Vagina (tissue), 2 donors: ENCODE measurements around the gene NEDD9. TPM values are rescaled to one million over a fixed set of nuclear protein-coding genes. Genes with fewer than 3 reads are reported as not detected.
A peak's percentile ranks its signal among the peaks of the same experiment; 100 is the strongest.

Experiments used
- DNase-seq, 2 donors: peaks; one replicate each; pipeline ENCODE4 v3.0.0-alpha.2; 2017; ENCODE audit errors: extremely low spot score in 2 of 2
- H3K27ac ChIP-seq: fragments of 200-600 bp; sonication (generic); one replicate; pipeline ENCODE4 v1.5.1; 2019
- H3K27me3 ChIP-seq: fragments of 200-600 bp; sonication (generic); one replicate; pipeline ENCODE4 v1.5.1; 2019
- H3K36me3 ChIP-seq, 2 donors: fragments of 200-600 bp; sonication (generic); one replicate each; pipeline ENCODE4 v1.5.1; 2017 to 2019
- H3K4me1 ChIP-seq: fragments of 200-600 bp; sonication (generic); one replicate; pipeline ENCODE4 v1.5.1; 2019
- H3K4me3 ChIP-seq, 2 donors: fragments of 200-600 bp; sonication (generic); 1 replicate in 1 of 2; 2 replicates in 1 of 2; pipeline ENCODE4 v1.5.1; 2016 to 2019
- H3K9me3 ChIP-seq: fragments of 200-600 bp; sonication (generic); one replicate; pipeline ENCODE4 v1.5.1; 2019
- POLR2A ChIP-seq, 2 donors: fragments of 450-650 bp; IDR thresholded peaks; one replicate each; pipeline ENCODE4 v1.6.1; 2017; ENCODE audit warnings: antibody characterized with exemption in 2 of 2, mild to moderate bottlenecking in 2 of 2, moderate library complexity in 2 of 2
- POLR2AphosphoS5 ChIP-seq, 2 donors: sonication (generic); formaldehyde crosslinking; IDR thresholded peaks; one replicate each; pipeline ENCODE4 v1.9.0; 2017; ENCODE audit warnings: antibody characterized with exemption in 2 of 2, mild to moderate bottlenecking in 2 of 2, low read depth in 1 of 2; ENCODE audit not compliant: insufficient read depth in 1 of 2
- intact Hi-C: fragments of 100-400 bp; cut with DNase I; formaldehyde crosslinking; loops from one replicate; pipeline ENCODE4 v1.15.1; 2023
- total RNA-seq: library from RNA; depleted of rRNA; stranded (reverse); fragments of >200 nt; gene quantifications from one replicate; pipeline ENCODE4 v1.2.3, GENCODE V29; 2016
- TF ChIP-seq, protein P1 (sequence below), 3 experiments: fragments of 450-650 bp in 2 of 3; fragments of 200-600 bp in 1 of 3; sonication (generic) in 1 of 3; IDR thresholded peaks; one replicate each; pipeline ENCODE4 v1.5.1; 2017 to 2019; ENCODE audit warnings: antibody characterized with exemption in 3 of 3, mild to moderate bottlenecking in 2 of 3, moderate library complexity in 2 of 3

The NEDD9 gene
- total RNA-seq, 1 donor from 2014 or later, result 45.4 TPM

DNA sequence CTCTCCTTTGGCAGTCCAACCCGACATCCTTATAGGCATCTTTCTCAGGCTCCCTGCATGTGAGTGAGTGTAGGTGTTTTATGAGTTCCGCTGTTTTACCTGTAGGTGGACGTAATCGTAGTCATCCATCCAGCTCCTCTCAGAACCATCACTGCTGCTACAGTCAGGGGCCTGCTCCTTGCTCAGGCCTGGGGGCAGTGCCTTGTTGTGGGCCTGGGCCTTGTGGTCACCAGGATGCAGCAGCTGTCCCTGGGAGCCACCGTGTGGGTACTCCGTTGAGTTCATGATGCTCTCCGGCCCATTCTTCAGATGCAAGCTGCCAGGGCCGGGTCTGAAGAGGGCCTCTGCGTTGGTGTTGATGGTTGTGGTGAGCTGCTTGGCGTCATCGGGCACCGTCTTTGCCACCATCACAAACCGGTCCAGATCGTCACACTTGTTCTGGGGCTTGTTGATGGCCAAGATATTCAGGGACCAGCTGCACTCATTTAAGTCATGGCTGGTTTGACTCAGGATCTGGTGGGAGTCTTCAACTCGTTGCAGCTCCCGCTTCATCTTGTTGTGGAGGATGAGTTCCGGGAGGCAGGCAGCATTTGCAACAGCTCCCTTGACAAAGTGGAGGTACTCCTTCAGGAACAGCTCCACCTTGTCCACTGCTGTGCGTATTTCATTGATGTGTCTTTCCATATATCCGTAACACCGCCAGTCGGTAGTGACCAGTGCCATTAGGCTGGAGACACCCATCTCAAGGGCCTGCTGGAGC lies 42.4 kb downstream of the NEDD9 start:
- H3K4me3 ChIP-seq, result no peak overlapping the region
- no peaks in the 10 kb centered on the region for H3K9me3 ChIP-seq
- H3K4me1 ChIP-seq, result no peaks in the 10 kb centered on the region
- no peak overlapping the region for H3K27ac ChIP-seq
- peaks cover 0 to 47% of the 10 kb centered on the region in 2 donors for H3K36me3 ChIP-seq
- DNase-seq, result no peak
- intact Hi-C loops, result no loop called here
- no peaks in the 10 kb centered on the region for H3K27me3 ChIP-seq
- TF ChIP-seq POLR2A (IDR thresholded peaks at IDR 0.05) (no peak), POLR2AphosphoS5 (IDR thresholded peaks at IDR 0.05; ENCODE audit: insufficient read depth in 1 of 2, low read depth in 1 of 2) (no peak)
- TF ChIP-seq, protein P1, sequence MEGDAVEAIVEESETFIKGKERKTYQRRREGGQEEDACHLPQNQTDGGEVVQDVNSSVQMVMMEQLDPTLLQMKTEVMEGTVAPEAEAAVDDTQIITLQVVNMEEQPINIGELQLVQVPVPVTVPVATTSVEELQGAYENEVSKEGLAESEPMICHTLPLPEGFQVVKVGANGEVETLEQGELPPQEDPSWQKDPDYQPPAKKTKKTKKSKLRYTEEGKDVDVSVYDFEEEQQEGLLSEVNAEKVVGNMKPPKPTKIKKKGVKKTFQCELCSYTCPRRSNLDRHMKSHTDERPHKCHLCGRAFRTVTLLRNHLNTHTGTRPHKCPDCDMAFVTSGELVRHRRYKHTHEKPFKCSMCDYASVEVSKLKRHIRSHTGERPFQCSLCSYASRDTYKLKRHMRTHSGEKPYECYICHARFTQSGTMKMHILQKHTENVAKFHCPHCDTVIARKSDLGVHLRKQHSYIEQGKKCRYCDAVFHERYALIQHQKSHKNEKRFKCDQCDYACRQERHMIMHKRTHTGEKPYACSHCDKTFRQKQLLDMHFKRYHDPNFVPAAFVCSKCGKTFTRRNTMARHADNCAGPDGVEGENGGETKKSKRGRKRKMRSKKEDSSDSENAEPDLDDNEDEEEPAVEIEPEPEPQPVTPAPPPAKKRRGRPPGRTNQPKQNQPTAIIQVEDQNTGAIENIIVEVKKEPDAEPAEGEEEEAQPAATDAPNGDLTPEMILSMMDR (IDR thresholded peaks at IDR 0.05), result no peak

DNA sequence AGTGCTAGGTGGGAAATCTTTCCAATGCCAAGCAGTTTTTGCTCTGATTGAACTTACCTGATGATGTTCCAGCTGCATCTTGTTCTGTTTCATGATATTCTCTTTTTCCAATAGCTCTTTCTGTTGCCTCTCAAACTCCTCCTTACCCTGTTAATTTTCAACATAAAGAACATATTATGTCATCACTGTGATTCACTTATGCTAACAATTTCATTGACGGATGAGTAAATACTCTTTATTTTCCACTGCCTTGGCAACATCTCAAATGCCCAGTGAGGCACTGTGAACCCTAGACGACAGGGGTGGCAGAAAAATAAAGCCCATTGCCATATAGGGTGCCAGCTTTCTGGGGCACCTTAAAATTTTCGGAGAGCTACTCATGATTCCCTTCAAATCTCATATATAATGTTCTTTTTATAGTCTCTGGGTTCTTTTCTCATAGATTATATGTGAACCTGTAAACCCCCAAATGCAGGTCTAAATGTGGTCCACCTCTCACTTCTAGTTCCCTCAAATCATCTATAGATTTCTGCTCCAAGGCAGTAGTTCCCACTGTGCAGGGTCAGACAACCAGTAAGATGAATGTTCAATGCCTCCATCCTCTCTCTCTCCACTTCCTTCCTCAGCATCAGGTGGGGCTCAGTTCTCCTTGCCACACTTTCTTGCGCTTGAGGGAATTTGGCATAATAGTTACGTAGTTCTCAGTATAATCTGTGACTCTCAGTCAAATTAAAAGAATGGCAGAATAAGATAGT lies 44.1 kb downstream of the NEDD9 start:
- H3K27me3 ChIP-seq, result no peaks in the 10 kb centered on the region
- peak in 1 of 2 donors; percentile 20 for DNase-seq
- TF ChIP-seq POLR2A (IDR thresholded peaks at IDR 0.05), result no peak
- no peak for TF ChIP-seq POLR2AphosphoS5 (IDR thresholded peaks at IDR 0.05; ENCODE audit: insufficient read depth in 1 of 2, low read depth in 1 of 2)
- TF ChIP-seq, protein P1 (IDR thresholded peaks at IDR 0.05), result no peak
- H3K4me1 ChIP-seq, result no peaks in the 10 kb centered on the region
- H3K9me3 ChIP-seq, result no peaks in the 10 kb centered on the region
- intact Hi-C loops, result no loop called here
- H3K36me3 ChIP-seq, result peaks cover 0 to 48% of the 10 kb centered on the region in 2 donors
- no peak overlapping the region for H3K27ac ChIP-seq
- no peak overlapping the region for H3K4me3 ChIP-seq

DNA sequence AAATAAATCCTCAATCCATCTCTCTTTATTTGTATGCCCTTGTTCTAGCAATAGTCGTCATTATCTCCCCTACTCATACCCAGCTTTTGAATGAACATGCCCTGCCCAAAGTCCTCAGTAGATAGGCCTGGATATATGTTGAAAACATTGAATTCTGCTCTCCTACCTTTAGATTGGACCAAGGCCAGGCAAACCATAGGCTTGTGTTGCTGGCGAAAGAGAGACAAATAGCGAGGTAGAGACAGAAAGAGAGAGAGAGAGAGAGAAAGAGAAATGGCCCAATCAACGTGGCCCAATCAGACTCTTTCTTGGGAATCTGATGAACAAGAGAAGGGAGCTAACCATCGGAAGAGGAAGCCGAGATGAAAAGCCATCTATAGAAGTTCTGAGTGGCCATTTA lies 45.2 kb downstream of the NEDD9 start:
- intact Hi-C loops, result no loop called here
- Histone ChIP-seq H3K4me1 (no peaks in the 10 kb centered on the region), H3K4me3 (no peak overlapping the region), H3K27ac (no peak overlapping the region), H3K9me3 (no peaks in the 10 kb centered on the region), H3K36me3 (peaks cover 0 to 42% of the 10 kb centered on the region in 2 donors), H3K27me3 (no peaks in the 10 kb centered on the region)
- TF ChIP-seq POLR2AphosphoS5 (IDR thresholded peaks at IDR 0.05; ENCODE audit: insufficient read depth in 1 of 2, low read depth in 1 of 2), result no peak
- TF ChIP-seq, protein P1 (IDR thresholded peaks at IDR 0.05), result no peak
- peak in 1 of 2 donors; percentile 13 for DNase-seq

DNA sequence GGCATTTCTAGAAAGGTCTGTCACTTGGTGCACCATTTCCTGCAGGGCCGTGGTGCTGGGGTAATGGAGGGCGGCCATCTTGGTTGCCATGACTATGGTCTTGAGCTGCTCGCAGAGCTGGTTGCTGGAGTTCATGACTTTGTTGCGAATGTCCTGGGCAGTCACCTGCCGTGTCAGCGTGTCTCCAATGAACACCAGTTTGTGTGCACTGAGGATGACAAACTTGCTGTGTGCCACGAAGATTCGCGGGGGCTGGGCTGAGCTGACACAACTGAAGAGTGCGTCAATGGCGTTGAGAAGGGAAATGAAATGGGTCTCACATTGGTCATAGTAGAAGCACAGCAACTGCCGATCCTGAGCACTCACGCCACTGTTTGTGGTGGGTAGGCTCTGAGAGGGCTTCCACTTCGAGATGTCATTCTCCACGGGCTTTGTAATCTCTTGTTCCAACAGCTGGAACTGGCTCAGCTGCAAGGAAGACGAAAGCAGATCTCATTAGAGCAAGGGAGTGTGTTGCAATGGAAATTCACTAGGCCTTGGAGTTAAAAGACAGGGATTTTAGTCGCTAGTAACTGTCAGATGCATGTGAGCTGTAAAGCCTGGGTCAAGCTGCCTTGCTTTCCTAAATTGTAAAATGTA lies 47.1 kb downstream of the NEDD9 start:
- peaks cover 0 to 24% of the 10 kb centered on the region in 2 donors for H3K36me3 ChIP-seq
- intact Hi-C loops, result no loop called here
- H3K4me3 ChIP-seq, result no peak overlapping the region
- H3K4me1 ChIP-seq, result no peaks in the 10 kb centered on the region
- TF ChIP-seq POLR2AphosphoS5 (IDR thresholded peaks at IDR 0.05; ENCODE audit: insufficient read depth in 1 of 2, low read depth in 1 of 2), result peak in 1 of 2 donors; percentile 25
- TF ChIP-seq, protein P1 (IDR thresholded peaks at IDR 0.05), result no peak
- peak in 1 of 2 donors; percentile 83 for DNase-seq
- no peaks in the 10 kb centered on the region for H3K27me3 ChIP-seq
- H3K27ac ChIP-seq, result peak overlapping the region; percentile 47
- H3K9me3 ChIP-seq, result no peaks in the 10 kb centered on the region
